Skeletal muscle satellite cell (primary cell): ENCODE measurements around the gene ULK2. TPM values are rescaled to one million over a fixed set of nuclear protein-coding genes. Genes with fewer than 3 reads are reported as not detected.

ENCODE experiments used
- H3K27me3 ChIP-seq: 2 replicates; pipeline ENCODE4 v1.7.0; 2013; ENCODE audit warnings: low read length; ENCODE audit not compliant: control insufficient read depth, insufficient read depth
- H3K36me3 ChIP-seq: 2 replicates; pipeline ENCODE4 v1.7.0; 2013; ENCODE audit warnings: mild to moderate bottlenecking, control low read depth, low read length; ENCODE audit not compliant: insufficient read depth
- H3K4me1 ChIP-seq: 2 replicates; pipeline ENCODE4 v1.7.0; 2013; ENCODE audit warnings: low read length; ENCODE audit not compliant: control insufficient read depth, insufficient read depth
- H3K4me2 ChIP-seq: 2 replicates; pipeline ENCODE4 v1.7.0; 2013; ENCODE audit warnings: mild to moderate bottlenecking, low read length
- H3K4me3 ChIP-seq: 2 replicates; pipeline ENCODE4 v1.7.0; 2013; ENCODE audit warnings: low read length
- H3K9ac ChIP-seq: 2 replicates; pipeline ENCODE4 v1.7.0; 2013; ENCODE audit warnings: mild to moderate bottlenecking, low read depth, low read length, moderate library complexity
- H3K9me3 ChIP-seq: replicated peaks from 2 replicates; pipeline ENCODE4 v1.7.0; 2013; ENCODE audit warnings: mild to moderate bottlenecking, control low read depth, low read length
- total RNA-seq: library from RNA; depleted of rRNA; stranded (reverse); fragments of >200 nt; gene quantifications from 2 replicates; pipeline ENCODE4 v1.2.3, GENCODE V29; 2012; rRNA removed

The ULK2 gene
- 7.9 and 10.7 TPM in 2 replicates for total RNA-seq

DNA sequence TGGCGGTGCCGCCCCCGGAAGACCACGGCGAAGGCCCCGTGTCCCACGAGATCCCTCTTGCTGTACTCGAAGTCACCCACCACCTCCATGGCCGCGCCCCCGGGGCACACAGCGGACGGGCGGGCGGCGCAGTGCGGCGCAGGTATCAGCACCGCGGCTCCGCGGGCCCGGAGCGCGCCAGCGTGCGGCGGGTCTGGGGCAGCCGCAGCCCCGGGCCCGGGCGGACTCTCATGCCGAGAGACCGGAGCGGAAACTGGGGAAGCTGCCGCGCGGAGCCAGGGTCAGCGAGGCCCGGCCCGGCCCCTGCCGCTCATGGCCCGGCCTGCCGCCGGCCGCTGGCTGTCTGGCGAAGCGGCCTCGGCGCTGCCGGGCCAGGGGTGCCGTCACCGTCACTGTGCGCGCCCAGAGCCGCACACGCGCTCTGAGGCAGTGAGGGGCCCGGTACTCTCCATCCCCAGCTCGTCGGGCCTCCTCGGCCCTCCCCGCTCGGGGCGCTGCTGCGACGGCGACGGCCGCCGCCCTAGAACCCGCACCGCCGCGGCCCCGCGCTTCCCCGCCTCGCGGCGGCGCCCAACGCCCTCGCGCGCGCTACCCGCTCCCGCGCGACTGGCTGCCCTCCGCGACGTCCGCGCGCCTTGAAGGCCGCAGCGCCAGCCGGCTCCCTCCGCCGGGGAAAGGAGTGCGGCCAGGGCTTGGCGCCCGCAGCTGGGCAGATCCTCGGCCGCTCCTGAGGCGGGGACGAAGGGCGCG, at the start of gene ULK2:
ULK2 (minus strand) TSS at position 608 of the 750 bp plus-strand sequence; CDS start at position 89, 519 bp downstream.
- peaks cover 5% of the 10 kb centered on the region for H3K4me1 ChIP-seq
- peak within 1 kb of the TSS; percentile 91 for H3K9ac ChIP-seq
- H3K4me2 ChIP-seq = peak within 1 kb of the TSS; percentile 96
- peak within 1 kb of the TSS; percentile 78 for H3K4me3 ChIP-seq
- H3K36me3 ChIP-seq = no peaks in the 10 kb centered on the region
- no peaks in the 10 kb centered on the region for H3K27me3 ChIP-seq
- no peaks in the 10 kb centered on the region for H3K9me3 ChIP-seq

DNA sequence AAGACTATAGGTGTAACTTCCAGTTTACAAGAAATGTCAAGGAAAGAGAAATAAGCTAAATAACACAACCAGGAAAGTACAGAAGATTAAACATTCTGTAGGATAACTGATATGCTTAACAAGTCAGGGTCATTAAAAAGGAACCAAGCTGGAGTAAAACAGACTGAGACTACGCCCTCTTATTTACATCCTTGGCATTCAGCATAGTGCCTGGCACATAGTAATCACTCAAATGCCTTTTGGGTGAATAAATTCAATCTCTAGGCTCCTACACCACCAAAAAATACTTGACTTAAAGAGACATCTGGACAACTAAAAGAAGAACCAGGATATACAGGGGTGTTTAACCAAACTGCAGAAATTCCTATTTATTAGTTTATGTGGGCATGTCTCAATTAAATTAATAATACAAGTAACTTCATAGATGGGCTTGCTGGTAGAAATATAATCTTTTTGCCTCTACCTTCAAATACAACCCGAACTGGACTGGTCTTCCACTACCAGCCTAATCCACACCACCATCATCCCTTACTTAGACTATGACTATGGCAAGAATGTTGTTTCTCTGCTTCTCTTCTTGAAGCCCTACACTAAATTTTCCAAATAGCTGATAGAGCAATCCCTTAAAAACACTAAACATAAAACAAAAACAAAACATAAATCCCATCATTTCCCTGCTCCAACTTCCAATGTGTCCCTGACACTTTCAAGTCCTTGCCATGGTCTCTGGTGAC, 47.7 kb upstream of the ULK2 start:
- Histone ChIP-seq H3K36me3 (peaks cover 42% of the 10 kb centered on the region), H3K4me3 (no peak overlapping the region), H3K9me3 (no peaks in the 10 kb centered on the region), H3K4me1 (peaks cover 10% of the 10 kb centered on the region), H3K4me2 (no peak overlapping the region), H3K27me3 (no peaks in the 10 kb centered on the region), H3K9ac (no peak overlapping the region)

DNA sequence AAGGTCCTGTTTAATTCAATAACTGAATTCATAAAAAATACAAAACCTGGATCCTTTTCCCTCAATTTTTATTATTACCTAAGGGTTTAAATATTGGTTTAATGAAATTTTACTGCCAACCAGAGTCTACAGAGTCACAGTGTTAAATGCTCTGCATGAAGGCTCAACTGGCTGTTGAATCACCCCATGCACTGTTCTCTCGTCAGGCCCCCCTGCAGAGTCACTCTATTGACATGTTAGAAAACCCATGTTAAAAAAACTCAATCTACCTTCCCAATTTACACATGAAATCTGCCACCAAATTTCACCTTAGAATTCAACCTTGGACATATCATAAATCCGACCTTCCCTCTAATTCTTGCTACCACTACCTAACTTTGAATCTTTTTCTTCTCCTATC, 43.3 kb upstream of the ULK2 start:
- Histone ChIP-seq H3K27me3 (no peaks in the 10 kb centered on the region), H3K36me3 (peaks cover 53% of the 10 kb centered on the region), H3K9ac (no peak overlapping the region), H3K4me2 (no peak overlapping the region), H3K9me3 (no peaks in the 10 kb centered on the region), H3K4me1 (peaks cover 10% of the 10 kb centered on the region), H3K4me3 (no peak overlapping the region)

DNA sequence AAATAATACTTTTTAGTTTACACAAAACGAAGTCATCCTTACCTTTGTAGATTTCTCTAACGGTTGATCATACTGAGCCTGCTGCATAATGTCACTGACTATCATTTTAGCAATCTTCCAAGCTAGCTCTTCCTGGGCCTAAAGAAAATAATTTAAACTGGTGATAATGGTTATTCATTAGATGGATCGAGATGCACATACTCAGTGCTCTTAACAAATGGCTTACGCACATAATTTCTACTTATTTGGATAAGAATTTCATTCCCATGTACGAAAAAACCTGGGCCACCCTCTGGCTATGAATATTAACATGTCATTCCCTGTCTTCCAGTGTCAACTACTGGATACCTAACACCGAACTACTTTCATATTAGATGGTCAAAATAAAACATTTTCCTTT, 41.4 kb upstream of the ULK2 start:
- Histone ChIP-seq H3K36me3 (peaks cover 52% of the 10 kb centered on the region), H3K27me3 (no peaks in the 10 kb centered on the region), H3K9me3 (no peaks in the 10 kb centered on the region), H3K9ac (no peak overlapping the region), H3K4me2 (no peak overlapping the region), H3K4me3 (no peak overlapping the region), H3K4me1 (peaks cover 13% of the 10 kb centered on the region)

DNA sequence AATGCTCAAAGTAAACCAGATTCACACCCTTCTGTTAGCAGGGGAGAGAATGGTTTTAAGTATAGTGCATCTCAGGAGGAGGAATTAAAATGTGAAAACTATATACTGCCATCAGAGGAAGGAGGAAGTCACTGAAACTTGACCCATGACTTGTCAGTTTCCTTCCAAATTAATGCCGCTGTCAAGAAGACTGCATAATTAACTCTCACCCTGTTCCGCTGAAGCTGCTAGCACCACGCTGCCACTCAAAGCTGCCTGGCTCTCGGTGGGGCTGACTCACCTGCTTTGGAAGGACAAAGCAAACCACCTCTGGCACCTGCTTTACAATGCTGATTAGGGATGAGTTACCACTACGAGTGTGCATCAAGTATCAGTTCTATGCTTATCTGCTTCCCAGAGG, 37.8 kb upstream of the ULK2 start:
- no peak overlapping the region for H3K9ac ChIP-seq
- H3K4me2 ChIP-seq = no peak overlapping the region
- H3K9me3 ChIP-seq = no peaks in the 10 kb centered on the region
- H3K27me3 ChIP-seq = no peaks in the 10 kb centered on the region
- H3K4me3 ChIP-seq = no peak overlapping the region
- peaks cover 25% of the 10 kb centered on the region for H3K4me1 ChIP-seq
- peaks cover 60% of the 10 kb centered on the region for H3K36me3 ChIP-seq

DNA sequence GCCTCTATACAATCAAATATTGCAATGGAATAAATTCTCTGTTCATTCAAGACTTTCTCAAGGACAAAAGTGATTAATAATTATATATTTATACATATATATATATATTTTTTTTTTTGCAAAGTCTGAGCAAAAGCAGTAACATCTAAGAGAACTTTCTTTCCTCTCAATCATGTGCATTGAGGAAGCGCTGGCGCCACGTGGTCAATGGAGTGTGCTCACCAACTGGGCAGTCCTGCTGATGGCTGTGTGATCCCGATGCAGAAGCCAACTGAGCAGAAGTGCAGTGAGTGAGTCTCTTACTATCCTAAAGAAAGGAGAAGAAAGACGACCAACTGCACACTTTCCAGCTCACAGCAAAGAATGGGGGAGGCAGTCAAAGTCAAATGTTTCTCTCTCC, 37.2 kb upstream of the ULK2 start:
- Histone ChIP-seq H3K4me1 (peaks cover 25% of the 10 kb centered on the region), H3K4me3 (no peak overlapping the region), H3K36me3 (peaks cover 59% of the 10 kb centered on the region), H3K4me2 (no peak overlapping the region), H3K9ac (no peak overlapping the region), H3K9me3 (no peaks in the 10 kb centered on the region), H3K27me3 (no peaks in the 10 kb centered on the region)

DNA sequence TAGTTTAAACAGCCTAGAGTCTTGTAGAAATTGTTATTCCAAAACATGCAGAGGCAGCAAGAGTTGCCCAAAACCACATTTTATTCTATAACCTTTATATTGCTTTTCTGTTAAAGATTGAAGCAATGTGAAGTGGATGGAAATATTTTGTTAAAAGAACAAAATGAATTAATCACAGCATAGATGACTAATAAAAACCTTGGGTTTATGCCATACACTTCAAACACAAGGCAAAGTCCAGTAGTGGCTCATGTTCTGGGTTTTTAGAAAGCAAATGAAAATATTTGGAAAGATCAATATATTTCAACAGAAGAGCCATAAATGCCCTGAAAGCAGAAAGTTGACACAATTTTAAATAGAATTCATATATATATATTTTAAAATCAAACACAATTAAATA, 36.7 kb upstream of the ULK2 start:
- peak overlapping the region; percentile 39 for H3K9ac ChIP-seq
- no peaks in the 10 kb centered on the region for H3K9me3 ChIP-seq
- H3K4me2 ChIP-seq = peak overlapping the region; percentile 56
- no peaks in the 10 kb centered on the region for H3K27me3 ChIP-seq
- H3K36me3 ChIP-seq = peaks cover 58% of the 10 kb centered on the region
- H3K4me3 ChIP-seq = peak overlapping the region; percentile 10
- peaks cover 25% of the 10 kb centered on the region for H3K4me1 ChIP-seq

DNA sequence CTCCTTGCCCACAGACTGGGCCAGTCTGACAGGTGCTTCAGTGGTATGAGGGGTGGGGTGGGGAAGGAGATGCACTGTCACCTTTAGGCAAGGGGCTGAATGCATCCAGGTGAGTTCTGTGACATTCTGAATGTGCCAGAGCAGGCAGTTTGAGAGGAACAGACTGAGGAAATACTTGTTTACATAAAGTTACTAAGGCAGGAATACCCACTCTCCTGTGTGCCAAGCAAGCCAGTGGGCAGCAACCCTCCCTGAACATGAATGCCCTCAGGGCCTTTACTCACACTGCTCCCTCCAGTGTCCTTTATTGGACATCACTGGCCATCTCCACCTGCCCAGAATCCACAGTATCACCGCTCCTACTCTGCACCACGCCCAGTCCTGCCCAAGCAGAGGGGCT, 33.1 kb upstream of the ULK2 start:
- Histone ChIP-seq H3K4me3 (no peak overlapping the region), H3K36me3 (peaks cover 33% of the 10 kb centered on the region), H3K4me1 (peaks cover 45% of the 10 kb centered on the region), H3K9ac (no peak overlapping the region), H3K4me2 (no peak overlapping the region), H3K27me3 (no peaks in the 10 kb centered on the region), H3K9me3 (no peaks in the 10 kb centered on the region)

DNA sequence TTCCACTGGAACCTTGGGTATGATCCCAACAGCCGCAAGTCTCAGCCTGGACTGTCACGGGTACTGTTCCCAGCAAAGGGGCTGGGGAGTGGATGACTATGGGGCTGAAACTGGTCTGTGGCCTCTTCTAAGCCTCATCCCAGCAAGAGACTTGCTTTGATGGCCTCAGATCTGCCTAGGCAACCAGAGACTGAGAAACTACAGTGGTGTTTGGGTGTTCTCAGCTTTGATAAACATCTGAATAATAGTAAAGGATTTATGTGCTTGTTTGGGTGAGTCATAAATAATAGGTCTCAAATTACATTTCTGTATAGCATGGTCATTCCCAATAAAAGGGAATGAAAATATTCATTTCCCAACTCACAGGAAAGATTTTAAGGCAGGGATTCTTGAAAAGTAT, 30.2 kb upstream of the ULK2 start:
- peaks cover 20% of the 10 kb centered on the region for H3K36me3 ChIP-seq
- H3K4me2 ChIP-seq = peak overlapping the region; percentile 23
- no peaks in the 10 kb centered on the region for H3K27me3 ChIP-seq
- H3K9ac ChIP-seq = peak overlapping the region; percentile 33
- H3K4me3 ChIP-seq = no peak overlapping the region
- no peaks in the 10 kb centered on the region for H3K9me3 ChIP-seq
- peaks cover 21% of the 10 kb centered on the region for H3K4me1 ChIP-seq

DNA sequence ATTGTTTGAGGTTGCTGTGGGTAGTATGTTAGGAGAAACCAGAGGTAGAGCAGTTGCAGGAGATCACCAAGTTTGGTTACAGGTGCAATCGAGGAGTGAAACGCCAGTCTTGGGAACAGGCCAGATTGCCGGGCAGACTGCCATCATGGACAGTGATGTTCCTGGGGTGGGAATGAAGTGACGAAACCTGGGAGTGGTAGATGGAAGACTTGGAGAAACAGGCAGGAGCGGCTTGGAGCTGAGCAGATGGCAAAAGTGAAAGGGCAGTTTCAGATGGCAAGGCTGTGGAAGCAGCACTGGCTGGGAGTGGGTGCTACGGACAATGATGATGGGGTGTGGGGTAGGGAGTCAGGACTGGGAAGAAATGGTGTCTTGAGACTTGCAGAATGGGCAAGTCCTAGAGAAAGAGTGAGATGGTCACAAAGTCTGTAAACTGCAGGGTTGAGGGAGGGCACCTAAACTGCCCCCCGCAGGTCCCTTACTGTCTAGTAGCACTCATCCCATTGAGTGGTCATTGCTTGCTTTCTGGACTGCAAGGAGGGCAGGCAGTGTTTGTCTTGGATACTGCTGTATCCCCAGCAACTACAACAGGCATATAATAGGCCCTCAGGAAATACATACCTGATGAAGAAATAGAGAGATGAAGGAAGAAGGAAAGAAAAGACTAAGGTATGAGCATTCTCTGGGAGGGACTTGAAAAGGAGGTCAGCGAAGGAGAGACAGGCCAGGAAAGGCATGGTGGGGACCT, 29.5 kb upstream of the ULK2 start:
- H3K36me3 ChIP-seq = peaks cover 20% of the 10 kb centered on the region

DNA sequence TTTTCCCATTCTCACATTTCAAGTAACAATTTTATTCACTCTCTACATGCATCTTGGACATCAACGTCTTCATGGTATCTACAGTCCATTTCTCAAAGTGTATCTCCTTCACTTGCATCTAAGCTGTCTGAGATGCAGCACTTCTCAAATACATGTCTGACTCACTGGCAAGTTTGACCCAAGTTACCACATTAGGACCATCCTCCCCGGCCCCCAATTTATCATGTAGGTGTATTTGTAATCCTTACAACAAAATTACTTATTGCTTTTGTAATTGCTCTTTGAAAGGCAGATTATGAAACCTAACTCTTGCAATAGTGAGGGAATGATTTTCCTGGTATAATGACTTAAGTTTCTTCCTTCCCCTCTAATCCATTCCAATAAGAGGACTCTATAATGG, 28.9 kb upstream of the ULK2 start:
- Histone ChIP-seq H3K9ac (no peak overlapping the region), H3K9me3 (no peaks in the 10 kb centered on the region), H3K4me1 (peaks cover 20% of the 10 kb centered on the region), H3K36me3 (peaks cover 20% of the 10 kb centered on the region), H3K27me3 (no peaks in the 10 kb centered on the region), H3K4me2 (no peak overlapping the region), H3K4me3 (no peak overlapping the region)

More for the DNA sequence above, 29.5 kb upstream of the ULK2 start:
- no peaks in the 10 kb centered on the region for H3K9me3 ChIP-seq
- peaks cover 20% of the 10 kb centered on the region for H3K4me1 ChIP-seq
- peak overlapping the region; percentile 33 for H3K9ac ChIP-seq
- H3K27me3 ChIP-seq = no peaks in the 10 kb centered on the region
- peak overlapping the region; percentile 23 for H3K4me2 ChIP-seq
- H3K4me3 ChIP-seq = no peak overlapping the region
